NAMALWA (cell line): ENCODE results near the gene HBZ.
"Not testable (repeated sequence)": the region's sequence is repeated elsewhere in the genome, so short reads cannot be mapped to it uniquely, and the experiment has no call there.

ENCODE experiments used
- DNase-seq: peaks from one replicate; pipeline ENCODE4 v3.0.0-alpha.2; 2015; ENCODE audit warnings: low spot score

HBZ gene

DNA sequence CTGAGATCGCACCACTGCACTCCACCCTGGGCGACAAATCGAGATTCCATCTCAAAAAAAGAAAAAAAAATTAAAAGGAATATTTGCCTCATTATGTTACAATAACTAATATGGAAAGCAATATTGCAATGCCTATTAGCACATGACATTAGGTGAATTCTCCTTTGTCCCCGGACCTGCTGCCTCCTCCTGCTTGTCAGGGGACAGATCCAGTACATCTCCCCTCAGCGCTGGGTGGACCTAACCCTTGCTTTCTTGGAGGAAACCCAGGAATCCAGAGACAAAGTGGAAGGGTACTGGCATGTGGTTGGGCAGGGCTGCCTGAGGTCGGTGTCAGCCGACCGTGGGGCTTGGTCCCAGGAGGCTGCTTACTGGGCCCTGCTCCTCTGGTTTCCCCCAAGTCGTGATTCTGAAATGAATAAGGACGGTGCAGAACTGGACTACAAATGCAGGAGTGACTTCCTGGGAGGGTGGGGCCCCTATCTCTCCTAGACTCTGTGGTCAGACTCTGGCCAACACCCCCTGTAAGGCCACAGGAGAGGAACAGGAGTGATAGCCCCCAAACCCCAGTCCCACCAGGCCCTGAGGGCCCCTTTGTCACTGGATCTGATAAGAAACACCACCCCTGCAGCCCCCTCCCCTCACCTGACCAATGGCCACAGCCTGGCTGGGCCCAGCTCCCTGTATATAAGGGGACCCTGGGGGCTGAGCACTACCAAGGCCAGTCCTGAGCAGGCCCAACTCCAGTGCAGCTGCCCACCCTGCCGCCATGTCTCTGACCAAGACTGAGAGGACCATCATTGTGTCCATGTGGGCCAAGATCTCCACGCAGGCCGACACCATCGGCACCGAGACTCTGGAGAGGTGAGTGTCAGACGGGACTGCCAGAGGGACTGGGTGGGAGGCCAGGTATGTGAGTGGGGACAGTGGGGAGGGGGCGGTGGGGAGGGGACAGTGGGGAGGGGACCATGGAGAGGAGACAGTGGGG lies at the start of gene HBZ:
HBZ (plus strand) TSS at position 504 of the 988 bp plus-strand sequence; CDS start at position 770, 266 bp downstream.
- DNase-seq = no peak

DNA sequence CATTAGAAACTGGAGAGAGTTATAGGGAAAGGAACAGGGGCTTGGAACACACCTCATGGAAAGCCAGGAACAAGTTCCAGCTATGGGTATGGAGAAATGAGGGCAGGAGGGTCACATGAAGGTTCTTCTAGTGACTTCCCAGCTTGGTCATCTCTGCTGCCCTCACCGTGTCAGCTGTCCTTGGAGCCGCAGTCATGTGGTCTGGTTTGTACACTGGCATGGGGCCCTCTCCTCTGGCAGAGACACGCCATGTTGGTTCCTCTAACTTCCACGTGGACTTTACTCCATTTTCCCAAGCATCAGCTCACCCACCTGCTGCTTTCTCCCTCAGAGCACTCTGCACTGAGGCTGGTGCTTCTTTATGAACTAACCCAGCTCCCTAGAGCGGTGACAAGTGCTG lies 48.1 kb upstream of the HBZ start:
- no peak for DNase-seq

DNA sequence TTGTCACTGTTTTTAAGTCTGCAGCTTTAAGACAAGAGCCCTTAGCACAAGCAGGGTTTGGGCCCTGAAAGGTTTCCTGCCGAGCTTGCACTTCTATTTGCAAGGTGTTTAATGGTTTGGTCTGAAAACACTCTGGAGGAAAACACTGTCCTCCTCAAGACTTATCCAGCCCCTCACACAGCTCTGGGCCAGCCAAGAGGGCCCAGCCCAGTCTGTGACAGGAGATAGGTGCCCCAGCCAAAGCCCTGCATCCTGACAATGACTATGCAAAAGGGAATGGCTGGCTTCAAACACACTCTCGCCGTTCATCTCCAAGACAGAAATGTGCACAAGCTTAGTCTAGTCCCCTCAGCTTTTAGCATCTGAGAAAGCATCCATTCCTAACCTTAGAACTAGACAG lies 47.5 kb upstream of the HBZ start:
- no peak for DNase-seq

DNA sequence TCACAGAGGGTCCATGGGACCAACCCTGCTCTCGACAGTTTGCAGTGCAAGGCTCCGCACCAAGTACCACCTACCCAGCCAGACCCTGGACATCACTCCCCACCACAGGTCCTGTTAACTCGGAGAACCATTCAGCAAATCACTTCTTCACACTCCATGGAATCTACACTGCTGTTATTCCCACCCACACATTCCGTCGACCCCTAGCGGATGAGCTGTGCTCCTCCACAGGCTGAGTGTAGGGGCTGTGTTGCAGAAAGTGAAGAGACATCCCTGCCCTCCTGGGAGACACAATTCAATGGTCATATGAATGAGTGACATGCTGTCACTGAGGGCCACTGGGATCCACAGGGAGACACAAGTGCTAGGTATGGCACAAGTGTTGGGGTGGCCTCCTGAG lies 46.9 kb upstream of the HBZ start:
- no peak for DNase-seq

- DNase-seq = peak; percentile 85
Measured at GRCh38 chr16:106623-107324, 45.7 kb upstream of the HBZ start.

- DNase-seq = no peak
Measured at GRCh38 chr16:112153-112840, 40.1 kb upstream of the HBZ start.

DNA sequence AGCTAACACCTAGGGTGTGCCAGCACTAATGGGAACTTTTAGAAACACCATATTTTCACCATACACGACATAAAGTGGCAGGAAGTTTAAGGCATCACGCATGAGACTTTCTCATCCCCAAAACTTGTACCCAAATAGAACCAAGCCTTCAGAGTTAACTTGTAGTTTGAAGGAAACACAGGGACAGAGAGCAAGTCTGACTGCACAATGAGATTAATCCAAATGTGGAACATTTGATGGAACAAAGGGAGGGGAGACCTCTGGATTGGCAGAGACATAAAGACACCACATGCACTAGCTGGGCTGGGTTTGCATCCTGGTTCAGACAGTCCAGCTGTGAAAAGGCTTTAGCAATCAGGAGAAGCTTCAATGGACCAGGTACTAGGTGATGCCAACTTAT lies 38.1 kb upstream of the HBZ start:
- DNase-seq = no peak

GRCh38 chr16:116015-116414 lies 36.4 kb upstream of the HBZ start:
- no peak for DNase-seq

- DNase-seq = peak; percentile 76
Measured at GRCh38 chr16:117379-118365, 34.8 kb upstream of the HBZ start.

DNA sequence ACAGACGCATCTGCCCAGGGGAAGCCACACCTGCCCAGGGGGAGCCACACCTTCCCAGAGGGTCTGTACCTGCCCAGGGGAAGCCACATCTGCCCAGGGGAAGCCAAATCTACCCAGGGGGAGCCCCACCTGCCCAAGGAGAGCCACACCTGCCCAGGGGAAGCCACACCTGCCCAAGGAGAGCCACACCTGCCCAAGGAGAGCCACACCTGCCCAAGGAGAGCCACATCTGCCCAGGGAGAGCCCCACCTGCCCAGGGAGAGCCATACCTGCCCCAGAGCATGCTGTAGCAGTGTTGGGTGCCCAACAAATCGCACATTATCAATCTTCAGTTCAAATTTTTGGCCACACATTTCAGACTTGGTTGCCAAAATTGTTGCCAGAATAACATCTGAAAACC lies 33.6 kb upstream of the HBZ start:
- DNase-seq = no peak

DNA sequence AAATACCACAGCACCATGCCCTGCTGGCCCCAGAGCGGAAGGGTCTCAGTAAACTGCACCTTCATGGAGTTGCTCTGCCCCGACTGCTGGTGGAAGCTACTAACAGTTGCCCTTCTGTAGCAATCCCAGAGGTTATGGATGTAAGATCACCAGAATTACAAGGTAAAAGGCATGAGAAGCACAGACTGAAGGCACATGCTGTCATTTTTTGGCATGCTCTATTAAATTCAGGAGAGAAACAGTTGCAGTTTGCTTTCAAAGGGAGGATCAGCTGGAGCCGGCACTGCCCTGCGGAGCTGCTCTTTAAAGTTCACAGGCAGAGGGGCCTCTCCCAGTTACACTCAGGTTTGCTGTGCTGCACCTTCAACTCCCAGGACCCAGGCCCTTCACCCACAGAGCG lies 33.1 kb upstream of the HBZ start:
- DNase-seq = no peak

- no peak for DNase-seq
Measured at GRCh38 chr16:119835-120491, 32.5 kb upstream of the HBZ start.

DNA sequence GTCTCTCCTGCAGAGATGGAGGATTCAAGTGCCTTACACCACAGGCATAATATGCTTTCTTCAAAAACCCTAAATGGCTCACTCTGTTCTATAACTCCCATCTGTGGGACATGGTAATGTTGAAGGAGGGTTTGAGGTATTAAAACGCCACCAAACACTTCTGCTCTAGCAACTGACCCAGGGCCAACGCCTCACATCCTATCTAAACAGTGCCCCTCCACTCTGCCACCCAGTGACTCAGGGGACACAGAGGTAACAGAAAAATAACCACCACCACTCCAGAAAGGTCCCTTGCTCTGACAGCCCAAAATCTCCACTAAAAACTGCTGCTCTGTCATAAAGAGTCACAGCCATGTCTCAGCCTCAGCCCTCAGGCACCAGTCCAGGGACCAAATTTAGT lies 31.7 kb upstream of the HBZ start:
- no peak for DNase-seq

- no peak for DNase-seq
Measured at GRCh38 chr16:122361-122760, 30.1 kb upstream of the HBZ start.

- not testable (repeated sequence) for DNase-seq
Measured at GRCh38 chr16:123558-124350, 28.7 kb upstream of the HBZ start.

DNA sequence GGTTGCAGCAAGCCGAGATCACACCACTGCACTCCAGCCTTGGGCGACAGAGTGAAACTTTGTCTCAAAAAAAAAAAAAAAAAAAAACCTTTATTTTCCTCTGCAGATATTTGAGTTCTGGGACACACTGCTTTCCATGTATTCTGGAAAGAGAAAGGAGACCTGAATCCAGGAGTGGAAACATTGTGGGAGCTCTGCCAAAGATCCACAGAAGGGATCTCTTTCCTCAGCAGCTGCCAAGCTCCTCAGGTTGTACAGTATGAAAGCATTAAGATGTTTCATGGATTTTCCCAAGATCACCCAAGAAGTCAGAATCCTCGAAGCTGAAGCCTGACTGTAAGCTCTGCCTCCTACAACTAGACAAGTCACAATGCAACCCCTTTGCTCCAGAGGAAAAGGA lies 27.4 kb upstream of the HBZ start:
- no peak for DNase-seq

- DNase-seq = no peak
Measured at GRCh38 chr16:129075-129474, 23.4 kb upstream of the HBZ start.

DNA sequence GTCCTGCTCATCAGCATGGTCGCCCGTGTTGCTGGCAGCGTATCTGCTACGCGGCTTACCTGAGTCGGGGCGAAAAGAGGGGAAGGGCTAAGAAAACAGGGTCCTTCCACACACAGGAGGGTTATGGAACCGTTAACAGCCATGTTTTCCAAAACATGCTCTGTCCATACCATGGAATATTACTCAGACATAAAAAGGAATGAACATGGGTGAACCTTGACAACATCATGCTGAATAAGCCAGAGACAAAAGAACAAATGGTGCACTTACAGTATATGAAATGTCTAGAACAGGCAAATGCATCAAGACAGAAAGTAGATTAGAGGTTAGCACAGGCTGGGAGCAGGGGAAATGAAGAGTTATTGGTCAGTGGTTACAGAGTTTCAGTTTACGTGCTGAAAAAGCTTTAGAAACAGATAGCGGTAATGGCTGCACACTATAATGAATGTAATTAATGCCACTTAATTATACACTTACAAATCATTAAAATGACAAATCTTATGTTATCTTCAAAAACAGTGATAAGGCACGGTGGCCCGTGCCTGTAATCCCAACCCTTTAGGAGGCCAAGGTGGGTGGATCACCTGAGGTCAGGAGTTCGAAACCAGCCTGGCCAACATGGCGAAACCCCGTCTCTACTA lies 21.8 kb upstream of the HBZ start:
- DNase-seq = no peak

DNA sequence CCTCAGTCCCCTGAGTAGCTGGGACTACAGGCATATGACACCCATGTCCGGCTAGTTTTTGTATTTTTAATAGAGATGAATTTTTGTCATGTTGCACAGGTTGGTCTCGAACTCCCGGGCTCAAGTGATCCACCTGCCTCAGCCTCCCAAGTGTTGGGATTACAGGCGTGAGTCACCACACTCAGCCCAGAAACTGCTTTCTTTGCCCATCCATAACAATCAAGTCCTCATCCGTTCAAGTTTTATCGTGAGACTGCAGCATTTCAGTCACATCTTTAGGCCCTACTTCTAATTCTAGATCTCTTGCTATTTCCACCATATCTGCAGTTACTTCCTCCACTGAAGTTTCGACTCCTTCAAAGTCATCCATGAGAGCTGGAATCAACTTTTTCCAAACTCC lies 20.3 kb upstream of the HBZ start:
- DNase-seq = no peak

GRCh38 chr16:133716-134115 lies 18.7 kb upstream of the HBZ start:
- no peak for DNase-seq
